H9 (cell line): ENCODE measurements around the gene TAS2R14. TPM values are rescaled to one million over a fixed set of nuclear protein-coding genes. Genes with fewer than 3 reads are reported as not detected.

Experiments
- DNase-seq: peaks from one replicate; pipeline ENCODE4 v3.0.0-alpha.2; 2017
- H2AFZ ChIP-seq: one replicate; pipeline ENCODE4 v1.6.1; 2013; ENCODE audit warnings: mild to moderate bottlenecking, low read length, control low read depth, moderate library complexity
- H2AK5ac ChIP-seq: 2 replicates; pipeline ENCODE4 v1.6.1; 2013; ENCODE audit warnings: low read length, control low read depth, mixed read lengths; ENCODE audit not compliant: insufficient read length
- H2BK120ac ChIP-seq: one replicate; pipeline ENCODE4 v1.6.1; 2013; ENCODE audit warnings: low read depth, mild to moderate bottlenecking, low read length, control low read depth, inconsistent platforms; ENCODE audit not compliant: poor library complexity, severe bottlenecking
- H2BK12ac ChIP-seq: 2 replicates; pipeline ENCODE4 v1.6.1; 2013; ENCODE audit warnings: low read length, control low read depth, mixed read lengths, low read depth; ENCODE audit not compliant: insufficient read length
- H2BK15ac ChIP-seq: 2 replicates; pipeline ENCODE4 v1.6.1; 2013; ENCODE audit warnings: low read depth, low read length, control low read depth
- H2BK20ac ChIP-seq: one replicate; pipeline ENCODE4 v1.6.1; 2013; ENCODE audit warnings: low read depth, mild to moderate bottlenecking, low read length, control low read depth, inconsistent platforms; ENCODE audit not compliant: poor library complexity, severe bottlenecking
- H2BK5ac ChIP-seq: 2 replicates; pipeline ENCODE4 v1.6.1; 2013; ENCODE audit warnings: low read length, control low read depth, mixed read lengths; ENCODE audit not compliant: insufficient read length
- H3K14ac ChIP-seq: 2 replicates; pipeline ENCODE4 v1.6.1; 2013; ENCODE audit warnings: low read length, control low read depth; ENCODE audit not compliant: insufficient read depth
- H3K18ac ChIP-seq: 2 replicates; pipeline ENCODE4 v1.6.1; 2013; ENCODE audit warnings: low read depth, mild to moderate bottlenecking, mixed read lengths, low read length, control low read depth; ENCODE audit not compliant: insufficient read length
- H3K23ac ChIP-seq: 2 replicates; pipeline ENCODE4 v1.6.1; 2013; ENCODE audit warnings: low read length, control low read depth, mixed read lengths, low read depth; ENCODE audit not compliant: insufficient read length
- H3K23me2 ChIP-seq: 2 replicates; pipeline ENCODE4 v1.6.1; 2013; ENCODE audit warnings: low read depth, mild to moderate bottlenecking, mixed read lengths, low read length, control low read depth; ENCODE audit not compliant: insufficient read length, poor library complexity, severe bottlenecking
- H3K27ac ChIP-seq: 2 replicates; pipeline ENCODE4 v1.5.1; 2013; ENCODE audit warnings: low read length, control low read depth, mixed read lengths, low read depth; ENCODE audit not compliant: insufficient read length
- H3K27me3 ChIP-seq: 2 replicates; pipeline ENCODE4 v1.6.1; 2013; ENCODE audit warnings: low read length, control low read depth, inconsistent platforms; ENCODE audit not compliant: insufficient read depth
- H3K4ac ChIP-seq: 2 replicates; pipeline ENCODE4 v1.6.1; 2013; ENCODE audit warnings: low read depth, mild to moderate bottlenecking, control low read depth, inconsistent platforms, low read length, moderate library complexity
- H3K4me1 ChIP-seq: 2 replicates; pipeline ENCODE4 v1.6.1; 2013; ENCODE audit warnings: low read length, control low read depth, inconsistent platforms; ENCODE audit not compliant: insufficient read depth
- H3K4me2 ChIP-seq: 2 replicates; pipeline ENCODE4 v1.6.1; 2013; ENCODE audit warnings: low read length, control low read depth, mixed read lengths; ENCODE audit not compliant: insufficient read length, insufficient read depth
- H3K56ac ChIP-seq: 2 replicates; pipeline ENCODE4 v1.6.1; 2013; ENCODE audit warnings: low read depth, mild to moderate bottlenecking, mixed read lengths, low read length, control low read depth; ENCODE audit not compliant: insufficient read length
- H3K79me1 ChIP-seq: 2 replicates; pipeline ENCODE4 v1.6.1; 2013; ENCODE audit warnings: low read depth, mild to moderate bottlenecking, moderate library complexity, low read length, control low read depth, inconsistent platforms; ENCODE audit not compliant: insufficient read depth, poor library complexity, severe bottlenecking
- H3K79me2 ChIP-seq: 2 replicates; pipeline ENCODE4 v1.6.1; 2013; ENCODE audit warnings: low read length, control low read depth, inconsistent platforms; ENCODE audit not compliant: insufficient read depth
- H3K9ac ChIP-seq: 2 replicates; pipeline ENCODE4 v1.6.1; 2013; ENCODE audit warnings: low read length, control low read depth, mixed read lengths; ENCODE audit not compliant: insufficient read length; ENCODE audit errors: extremely low read depth
- H3K9me3 ChIP-seq: one replicate; pipeline ENCODE4 v1.6.1; 2013; ENCODE audit warnings: low read depth, low read length, inconsistent platforms; ENCODE audit not compliant: control insufficient read depth
- H3T11ph ChIP-seq: one replicate; pipeline ENCODE4 v1.6.1; 2013; ENCODE audit warnings: mild to moderate bottlenecking, low read length, control low read depth, inconsistent platforms
- H4K20me1 ChIP-seq: one replicate; pipeline ENCODE4 v1.6.1; 2013; ENCODE audit not compliant: control insufficient read depth, insufficient read length, insufficient read depth
- H4K5ac ChIP-seq: 2 replicates; pipeline ENCODE4 v1.6.1; 2013; ENCODE audit warnings: low read depth, mild to moderate bottlenecking, mixed read lengths, low read length, control low read depth; ENCODE audit not compliant: insufficient read length
- H4K8ac ChIP-seq: replicated peaks from 2 replicates; pipeline ENCODE4 v1.6.1; 2013; ENCODE audit warnings: low read length, control low read depth, mixed read lengths, low read depth; ENCODE audit not compliant: insufficient read length
- H4K91ac ChIP-seq: 2 replicates; pipeline ENCODE4 v1.6.1; 2013; ENCODE audit warnings: low read depth, mild to moderate bottlenecking, moderate library complexity, mixed read lengths, low read length, control low read depth; ENCODE audit not compliant: insufficient read length
- H3K27ac Mint-ChIP-seq, 3 experiments: 2 replicates in 2 of 3; 3 replicates in 1 of 3; pipeline ENCODE4 v1.8.0; 2020 to 2021; ENCODE audit warnings: mixed read lengths in 3 of 3, mild to moderate bottlenecking in 1 of 3, moderate library complexity in 1 of 3
- H3K27me3 Mint-ChIP-seq: 2 replicates; pipeline ENCODE4 v1.8.0; 2021; ENCODE audit warnings: low read depth, mild to moderate bottlenecking, moderate library complexity, mixed read lengths
- H3K36me3 Mint-ChIP-seq, 3 experiments: 2 replicates in 2 of 3; 3 replicates in 1 of 3; pipeline ENCODE4 v1.8.0; 2020 to 2021; ENCODE audit warnings: low read depth in 3 of 3, mixed read lengths in 3 of 3; ENCODE audit not compliant: insufficient read depth in 1 of 3
- H3K4me1 Mint-ChIP-seq, 2 experiments: 2 replicates each; pipeline ENCODE4 v1.8.0; 2020; ENCODE audit warnings: mixed read lengths in 2 of 2
- H3K4me3 Mint-ChIP-seq, 2 experiments: 2 replicates in 1 of 2; 3 replicates in 1 of 2; pipeline ENCODE4 v1.8.0; 2020 to 2021; ENCODE audit warnings: mild to moderate bottlenecking in 2 of 2, mixed read lengths in 2 of 2, moderate library complexity in 1 of 2
- H3K9me3 Mint-ChIP-seq, 2 experiments: 2 replicates in 1 of 2; 3 replicates in 1 of 2; pipeline ENCODE4 v1.8.0; 2020; ENCODE audit warnings: mild to moderate bottlenecking in 2 of 2, mixed read lengths in 2 of 2, moderate library complexity in 1 of 2
- WGBS: extraction: QIAGEN DNeasy Blood & Tissue Kit; methylation state at CpG from one replicate; pipeline ENCODE4 v1.1.7; 2013; ENCODE audit warnings: missing lambda C conversion rate, low lambda C conversion rate, mixed read lengths; ENCODE audit not compliant: insufficient read length; ENCODE audit errors: extremely low coverage; 5-methylcytosine and 5-hydroxymethylcytosine counted together
- long read RNA-seq: library from polyadenylated mRNA; unstranded; transcript quantifications from one replicate; pipeline ENCODE4 v2.0.0, GENCODE V29; 2020
- total RNA-seq: library from RNA; stranded (reverse); gene quantifications from 2 replicates; pipeline ENCODE4 v1.2.1, GENCODE V29; 2021
- TF ChIP-seq, protein P1 (sequence below): fragments of 200-600 bp; sonication (generic); conservative IDR thresholded peaks from 3 replicates; pipeline ENCODE4 v1.8.0; 2021; ENCODE audit warnings: antibody characterized with exemption, mild to moderate bottlenecking

Gene TAS2R14, protein sequence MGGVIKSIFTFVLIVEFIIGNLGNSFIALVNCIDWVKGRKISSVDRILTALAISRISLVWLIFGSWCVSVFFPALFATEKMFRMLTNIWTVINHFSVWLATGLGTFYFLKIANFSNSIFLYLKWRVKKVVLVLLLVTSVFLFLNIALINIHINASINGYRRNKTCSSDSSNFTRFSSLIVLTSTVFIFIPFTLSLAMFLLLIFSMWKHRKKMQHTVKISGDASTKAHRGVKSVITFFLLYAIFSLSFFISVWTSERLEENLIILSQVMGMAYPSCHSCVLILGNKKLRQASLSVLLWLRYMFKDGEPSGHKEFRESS
- 1.9 and 2.1 TPM in 2 replicates for total RNA-seq
- long read RNA-seq, partial matches to known transcripts: 0 of 18 reads
- long read RNA-seq, other reads (novel, unspliced or antisense): 17 of 18 reads

DNA sequence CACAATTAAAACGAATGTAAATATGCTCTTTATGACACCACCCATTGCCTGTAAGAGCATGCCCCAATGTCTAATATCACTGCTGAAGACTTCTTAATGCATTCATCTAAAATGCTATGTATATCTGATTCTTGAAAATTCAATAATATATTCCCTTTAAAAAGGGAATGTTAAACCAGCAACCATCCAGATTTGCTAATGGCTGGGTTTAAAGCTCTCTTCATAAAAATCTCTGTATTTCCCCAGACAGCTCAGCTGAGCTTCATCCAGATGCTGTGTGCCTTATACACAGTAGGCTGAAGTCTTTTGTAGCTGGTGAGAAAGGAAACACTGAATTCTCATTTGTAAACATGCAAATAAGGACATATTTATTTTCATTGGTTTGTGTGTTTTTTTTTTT, at the start of gene TAS2R14:
Gene TAS2R14 (minus strand): TSS at position 101 of the 400 bp plus-strand sequence. CDS start 56 bp downstream, at position 45.
- no peaks in the 10 kb centered on the region for H3K27me3 ChIP-seq
- H4K8ac ChIP-seq: no peak within 1 kb of the TSS
- no peak within 1 kb of the TSS for H3K4ac ChIP-seq
- no peak within 1 kb of the TSS for H3K14ac ChIP-seq
- no peak within 1 kb of the TSS for H3T11ph ChIP-seq
- no peak within 1 kb of the TSS for H3K23ac ChIP-seq
- no peaks in the 10 kb centered on the region for H3K27me3 Mint-ChIP-seq
- no peaks in the 10 kb centered on the region for H3K79me2 ChIP-seq
- no peak within 1 kb of the TSS; a peak in 2 of 7 replicates for H3K27ac Mint-ChIP-seq
- TF ChIP-seq, protein P1, sequence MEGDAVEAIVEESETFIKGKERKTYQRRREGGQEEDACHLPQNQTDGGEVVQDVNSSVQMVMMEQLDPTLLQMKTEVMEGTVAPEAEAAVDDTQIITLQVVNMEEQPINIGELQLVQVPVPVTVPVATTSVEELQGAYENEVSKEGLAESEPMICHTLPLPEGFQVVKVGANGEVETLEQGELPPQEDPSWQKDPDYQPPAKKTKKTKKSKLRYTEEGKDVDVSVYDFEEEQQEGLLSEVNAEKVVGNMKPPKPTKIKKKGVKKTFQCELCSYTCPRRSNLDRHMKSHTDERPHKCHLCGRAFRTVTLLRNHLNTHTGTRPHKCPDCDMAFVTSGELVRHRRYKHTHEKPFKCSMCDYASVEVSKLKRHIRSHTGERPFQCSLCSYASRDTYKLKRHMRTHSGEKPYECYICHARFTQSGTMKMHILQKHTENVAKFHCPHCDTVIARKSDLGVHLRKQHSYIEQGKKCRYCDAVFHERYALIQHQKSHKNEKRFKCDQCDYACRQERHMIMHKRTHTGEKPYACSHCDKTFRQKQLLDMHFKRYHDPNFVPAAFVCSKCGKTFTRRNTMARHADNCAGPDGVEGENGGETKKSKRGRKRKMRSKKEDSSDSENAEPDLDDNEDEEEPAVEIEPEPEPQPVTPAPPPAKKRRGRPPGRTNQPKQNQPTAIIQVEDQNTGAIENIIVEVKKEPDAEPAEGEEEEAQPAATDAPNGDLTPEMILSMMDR: no peak
- H3K4me2 ChIP-seq: no peak within 1 kb of the TSS
- no peak within 1 kb of the TSS for H2AFZ ChIP-seq
- no peak within 1 kb of the TSS for H3K9ac ChIP-seq
- H3K9me3 Mint-ChIP-seq: peaks cover 9% of the 10 kb centered on the region in 2 experiments; a peak in 4 of 5 replicates
- no peak within 1 kb of the TSS for H2BK15ac ChIP-seq
- H2BK5ac ChIP-seq: no peak within 1 kb of the TSS
- H3K18ac ChIP-seq: no peak within 1 kb of the TSS
- peaks cover 2% of the 10 kb centered on the region; the same call in 1 of the 2 replicates for H3K4me1 ChIP-seq
- H3K4me1 Mint-ChIP-seq: peaks cover 21 to 28% of the 10 kb centered on the region in 2 experiments
- H3K56ac ChIP-seq: no peak within 1 kb of the TSS
- no peak within 1 kb of the TSS for H2AK5ac ChIP-seq
- no CpG with 5 or more reads among the region's 1 CpG for WGBS
- H3K4me3 Mint-ChIP-seq: no peak within 1 kb of the TSS
- no peak within 1 kb of the TSS for H3K27ac ChIP-seq
- no peak within 1 kb of the TSS for H2BK20ac ChIP-seq
- no peaks in the 10 kb centered on the region for H3K9me3 ChIP-seq
- H2BK12ac ChIP-seq: no peak within 1 kb of the TSS
- no peaks in the 10 kb centered on the region for H3K79me1 ChIP-seq
- no peaks in the 10 kb centered on the region for H4K20me1 ChIP-seq
- H2BK120ac ChIP-seq: no peak within 1 kb of the TSS
- no peak within 1 kb of the TSS for H4K5ac ChIP-seq
- DNase-seq: no peak
- H3K36me3 Mint-ChIP-seq: peaks cover 3 to 18% (median 14%) of the 10 kb centered on the region in 3 experiments; a peak in 6 of 7 replicates
- H3K23me2 ChIP-seq: no peaks in the 10 kb centered on the region
- no peak within 1 kb of the TSS for H4K91ac ChIP-seq
